Natural killer cell (primary cell): ENCODE data around the gene RDH8. TPM values are rescaled to one million over a fixed set of nuclear protein-coding genes. Genes with fewer than 3 reads are reported as not detected.

Source experiments
- ATAC-seq, 3 donors: fragments of 150-1000 bp in 2 of 3; fragments of 200-7000 bp in 1 of 3; cut with Tn5 transposase; 1 replicate in 1 of 3; 2 replicates in 2 of 3; pipeline ENCODE4 v1.10.0; 2021; ENCODE audit warnings: mild to moderate bottlenecking in 2 of 3, moderate library complexity in 2 of 3
- DNase-seq, 2 donors: peaks; one replicate each; pipeline versions ENCODE4 v3.0.0 to v3.0.0-alpha.2; 2013 to 2021; ENCODE audit warnings: mixed read lengths in 1 of 2
- H3K27ac ChIP-seq: one replicate; pipeline ENCODE4 v1.5.1; 2013; ENCODE audit warnings: mild to moderate bottlenecking, low read length
- H3K27me3 ChIP-seq: one replicate; pipeline ENCODE4 v1.6.1; 2013; ENCODE audit warnings: low read length; ENCODE audit not compliant: control insufficient read depth, insufficient read depth
- H3K36me3 ChIP-seq: one replicate; pipeline ENCODE4 v1.6.1; 2013; ENCODE audit warnings: low read length; ENCODE audit not compliant: control insufficient read depth, insufficient read depth
- H3K4me1 ChIP-seq: one replicate; pipeline ENCODE4 v1.6.1; 2013; ENCODE audit warnings: low read length; ENCODE audit not compliant: control insufficient read depth, insufficient read depth
- H3K4me3 ChIP-seq: one replicate; pipeline ENCODE4 v1.5.1; 2013; ENCODE audit warnings: low read length
- H3K9me3 ChIP-seq: one replicate; pipeline ENCODE4 v1.6.1; 2013; ENCODE audit warnings: low read length; ENCODE audit not compliant: control insufficient read depth, insufficient read depth
- H3K27ac Mint-ChIP-seq, 2 donors: one replicate each; pipeline ENCODE4 v1.8.0; 2022; ENCODE audit warnings: mild to moderate bottlenecking in 2 of 2, mixed read lengths in 2 of 2, moderate library complexity in 1 of 2
- H3K27me3 Mint-ChIP-seq, 2 donors: one replicate each; pipeline ENCODE4 v1.8.0; 2022; ENCODE audit warnings: low read depth in 2 of 2, mixed read lengths in 2 of 2
- H3K36me3 Mint-ChIP-seq: one replicate; pipeline ENCODE4 v1.8.0; 2022; ENCODE audit warnings: mixed read lengths
- H3K4me1 Mint-ChIP-seq, 2 donors: one replicate each; pipeline ENCODE4 v1.8.0; 2022; ENCODE audit warnings: mixed read lengths in 2 of 2
- H3K4me3 Mint-ChIP-seq: one replicate; pipeline ENCODE4 v1.8.0; 2022; ENCODE audit warnings: mild to moderate bottlenecking, moderate library complexity, mixed read lengths
- H3K9me3 Mint-ChIP-seq, 2 donors: one replicate each; pipeline ENCODE4 v1.8.0; 2022; ENCODE audit warnings: mixed read lengths in 2 of 2
- WGBS: methylation state at CpG from one replicate; pipeline ENCODE4 v1.1.7; 2013; ENCODE audit warnings: missing lambda C conversion rate; ENCODE audit not compliant: insufficient coverage; 5-methylcytosine and 5-hydroxymethylcytosine counted together
- intact Hi-C: fragments of 100-400 bp; cut with micrococcal nuclease; formaldehyde crosslinking; loops from one replicate; pipeline ENCODE4 v1.14.2; 2022
- total RNA-seq, 4 donors: library from RNA; stranded (reverse); fragments of 120-200 nt in 1 of 4; gene quantifications; one replicate each; pipeline versions ENCODE4 v1.2.3 to v1.2.4, GENCODE V29; 2013 to 2022
- TF ChIP-seq, protein P1 (sequence below): fragments of 200-600 bp; IDR thresholded peaks from one replicate; pipeline ENCODE4 v1.8.0; 2022; ENCODE audit warnings: antibody characterized with exemption

Gene RDH8
- total RNA-seq, 3 donors from 2014 or later (not counting 1 experiment from before 2014, with no cell fraction given): not detected

DNA sequence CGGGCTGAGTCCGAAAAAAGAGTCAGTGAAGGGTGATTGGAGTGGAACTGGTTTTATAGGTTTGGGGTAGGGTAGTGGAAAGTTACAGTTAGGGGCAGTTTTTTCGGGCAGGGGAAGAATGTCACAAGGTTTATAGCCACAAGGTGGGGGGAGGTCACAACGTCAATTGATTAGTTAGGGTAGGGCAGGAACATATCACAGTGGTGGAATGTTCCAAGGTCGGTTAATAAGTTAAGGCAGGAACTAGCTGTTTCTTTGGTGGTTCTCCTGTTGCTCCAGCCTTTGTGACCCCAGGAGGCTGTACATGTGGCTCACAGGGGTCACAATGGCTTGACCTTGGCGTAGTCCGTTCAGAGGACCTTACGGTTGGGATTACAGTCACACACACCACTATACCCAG is 20.3 kb downstream of the RDH8 start:
- Mint-ChIP-seq H3K36me3 (no peaks in the 10 kb centered on the region), H3K4me1 (no peaks in the 10 kb centered on the region), H3K27ac (no peak overlapping the region), H3K4me3 (no peak overlapping the region), H3K9me3 (no peaks in the 10 kb centered on the region), H3K27me3 (peaks cover 18% of the 10 kb centered on the region in 2 donors)
- 75% methylated on average over 8 of the region's 8 CpGs for WGBS
- intact Hi-C loops: no loop called here
- Histone ChIP-seq H3K27me3 (peaks cover 4% of the 10 kb centered on the region), H3K4me1 (no peaks in the 10 kb centered on the region), H3K27ac (no peak overlapping the region), H3K4me3 (no peak overlapping the region), H3K36me3 (no peaks in the 10 kb centered on the region), H3K9me3 (no peaks in the 10 kb centered on the region)
- TF ChIP-seq, protein P1, sequence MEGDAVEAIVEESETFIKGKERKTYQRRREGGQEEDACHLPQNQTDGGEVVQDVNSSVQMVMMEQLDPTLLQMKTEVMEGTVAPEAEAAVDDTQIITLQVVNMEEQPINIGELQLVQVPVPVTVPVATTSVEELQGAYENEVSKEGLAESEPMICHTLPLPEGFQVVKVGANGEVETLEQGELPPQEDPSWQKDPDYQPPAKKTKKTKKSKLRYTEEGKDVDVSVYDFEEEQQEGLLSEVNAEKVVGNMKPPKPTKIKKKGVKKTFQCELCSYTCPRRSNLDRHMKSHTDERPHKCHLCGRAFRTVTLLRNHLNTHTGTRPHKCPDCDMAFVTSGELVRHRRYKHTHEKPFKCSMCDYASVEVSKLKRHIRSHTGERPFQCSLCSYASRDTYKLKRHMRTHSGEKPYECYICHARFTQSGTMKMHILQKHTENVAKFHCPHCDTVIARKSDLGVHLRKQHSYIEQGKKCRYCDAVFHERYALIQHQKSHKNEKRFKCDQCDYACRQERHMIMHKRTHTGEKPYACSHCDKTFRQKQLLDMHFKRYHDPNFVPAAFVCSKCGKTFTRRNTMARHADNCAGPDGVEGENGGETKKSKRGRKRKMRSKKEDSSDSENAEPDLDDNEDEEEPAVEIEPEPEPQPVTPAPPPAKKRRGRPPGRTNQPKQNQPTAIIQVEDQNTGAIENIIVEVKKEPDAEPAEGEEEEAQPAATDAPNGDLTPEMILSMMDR: no peak
- ATAC-seq (no peak), DNase-seq (no peak)

GRCh38 chr19:10036601-10037071 is 23.4 kb downstream of the RDH8 start:
- H3K27me3 Mint-ChIP-seq: peaks cover 18 to 24% of the 10 kb centered on the region in 2 donors
- no peak overlapping the region for H3K4me3 Mint-ChIP-seq
- H3K36me3 Mint-ChIP-seq: no peaks in the 10 kb centered on the region
- Histone ChIP-seq H3K4me3 (no peak overlapping the region), H3K4me1 (no peaks in the 10 kb centered on the region), H3K9me3 (no peaks in the 10 kb centered on the region), H3K27me3 (peaks cover 4% of the 10 kb centered on the region), H3K36me3 (no peaks in the 10 kb centered on the region), H3K27ac (no peak overlapping the region)
- intact Hi-C loops: no loop called here
- H3K27ac Mint-ChIP-seq: no peak overlapping the region
- TF ChIP-seq, protein P1: no peak
- H3K4me1 Mint-ChIP-seq: no peaks in the 10 kb centered on the region
- DNase-seq (no peak), ATAC-seq (no peak)
- H3K9me3 Mint-ChIP-seq: no peaks in the 10 kb centered on the region
- 80% methylated on average over 5 of the region's 5 CpGs for WGBS

DNA sequence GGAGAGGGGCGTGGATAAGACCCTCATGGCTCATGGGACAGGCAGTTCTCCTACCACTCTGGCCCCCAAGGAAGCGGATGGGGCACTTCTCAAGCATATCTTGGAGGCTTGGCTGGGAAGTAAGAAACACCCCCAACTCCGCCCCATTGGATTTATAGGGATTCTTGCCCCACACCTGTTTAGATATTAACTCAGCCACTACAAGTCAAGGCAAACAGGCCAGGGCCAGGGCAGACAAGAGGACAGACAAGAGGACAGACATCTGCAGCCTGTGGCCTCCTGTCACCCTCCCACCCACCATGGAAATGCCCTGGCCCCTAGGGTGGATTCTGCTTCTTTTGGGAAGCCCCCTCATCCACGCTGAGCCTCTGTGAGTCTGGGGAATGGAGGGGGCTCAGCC is 24.1 kb downstream of the RDH8 start:
- ATAC-seq (no peak), DNase-seq (no peak)
- TF ChIP-seq, protein P1: no peak
- H3K9me3 ChIP-seq: peaks cover 1% of the 10 kb centered on the region
- H3K4me3 ChIP-seq: no peak overlapping the region
- H3K27me3 Mint-ChIP-seq: peaks cover 13 to 21% of the 10 kb centered on the region in 2 donors
- intact Hi-C loops: no loop called here
- WGBS: 83% methylated on average over 4 of the region's 4 CpGs
- peaks cover 4% of the 10 kb centered on the region for H3K27me3 ChIP-seq
- H3K27ac Mint-ChIP-seq: no peak overlapping the region
- no peaks in the 10 kb centered on the region for H3K36me3 Mint-ChIP-seq
- H3K4me1 ChIP-seq: no peaks in the 10 kb centered on the region
- no peaks in the 10 kb centered on the region for H3K36me3 ChIP-seq
- no peaks in the 10 kb centered on the region for H3K4me1 Mint-ChIP-seq
- H3K27ac ChIP-seq: no peak overlapping the region
- H3K4me3 Mint-ChIP-seq: no peak overlapping the region
- H3K9me3 Mint-ChIP-seq: no peaks in the 10 kb centered on the region

DNA sequence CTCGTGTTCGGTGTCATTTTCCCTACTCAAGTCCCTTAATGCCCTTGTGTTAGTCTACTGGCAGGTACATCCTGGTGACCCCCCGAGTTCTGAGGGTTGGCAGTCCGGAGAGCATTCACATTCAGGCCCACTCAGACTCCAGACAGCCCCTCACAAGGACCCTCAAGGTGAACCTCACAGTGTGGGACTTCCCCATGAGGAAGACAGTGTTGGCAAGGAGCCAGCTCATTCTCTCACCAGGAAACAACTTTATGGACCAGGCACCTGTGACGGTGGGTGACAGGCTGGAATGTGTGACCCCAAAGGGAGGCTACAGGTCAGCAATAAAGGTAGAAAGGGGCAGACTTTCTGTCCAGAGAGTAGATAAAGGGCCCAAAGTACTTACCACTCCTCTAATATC is 24.5 kb downstream of the RDH8 start:
- no peak for ATAC-seq
- H3K4me1 ChIP-seq: no peaks in the 10 kb centered on the region
- intact Hi-C loops: no loop called here
- H3K4me3 ChIP-seq: no peak overlapping the region
- H3K27ac ChIP-seq: no peak overlapping the region
- TF ChIP-seq, protein P1: no peak
- DNase-seq: no peak
- no peaks in the 10 kb centered on the region for H3K36me3 ChIP-seq
- Mint-ChIP-seq H3K27ac (no peak overlapping the region), H3K36me3 (no peaks in the 10 kb centered on the region), H3K4me1 (no peaks in the 10 kb centered on the region), H3K4me3 (no peak overlapping the region), H3K9me3 (no peaks in the 10 kb centered on the region), H3K27me3 (peaks cover 9 to 17% of the 10 kb centered on the region in 2 donors)
- H3K27me3 ChIP-seq: peaks cover 4% of the 10 kb centered on the region
- peaks cover 6% of the 10 kb centered on the region for H3K9me3 ChIP-seq
- WGBS: 57% methylated on average over 5 of the region's 5 CpGs
